ENCODE results near the gene UBE2I.
A peak's percentile ranks its signal among the peaks of the same experiment; 100 is the strongest.
"Not testable (repeated sequence)": the region's sequence is repeated elsewhere in the genome, so short reads cannot be mapped to it uniquely, and the experiment has no call there.

Gene UBE2I

GRCh38 chr16:1293921-1294656, 15.3 kb upstream of the UBE2I start:
- no peak for DNase-seq

GRCh38 chr16:1295465-1295864, 14.0 kb upstream of the UBE2I start:
- DNase-seq: no peak

DNA sequence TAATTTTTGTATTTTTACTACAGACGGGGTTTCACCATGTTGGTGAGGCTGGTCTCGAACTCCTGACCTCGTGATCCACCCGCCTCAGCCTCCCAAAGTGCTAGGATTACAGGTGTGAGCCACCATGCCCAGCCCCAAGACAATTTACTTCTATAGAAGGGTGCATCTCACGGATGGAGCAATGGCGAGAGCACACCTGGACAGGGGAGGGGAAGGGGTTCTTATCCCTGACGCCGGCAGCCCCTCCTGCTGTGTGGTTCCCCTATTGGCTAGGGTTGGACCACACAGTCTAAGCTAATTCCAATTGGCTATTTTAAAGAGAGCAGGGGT, 12.8 kb upstream of the UBE2I start:
- DNase-seq: not testable (repeated sequence)

DNA sequence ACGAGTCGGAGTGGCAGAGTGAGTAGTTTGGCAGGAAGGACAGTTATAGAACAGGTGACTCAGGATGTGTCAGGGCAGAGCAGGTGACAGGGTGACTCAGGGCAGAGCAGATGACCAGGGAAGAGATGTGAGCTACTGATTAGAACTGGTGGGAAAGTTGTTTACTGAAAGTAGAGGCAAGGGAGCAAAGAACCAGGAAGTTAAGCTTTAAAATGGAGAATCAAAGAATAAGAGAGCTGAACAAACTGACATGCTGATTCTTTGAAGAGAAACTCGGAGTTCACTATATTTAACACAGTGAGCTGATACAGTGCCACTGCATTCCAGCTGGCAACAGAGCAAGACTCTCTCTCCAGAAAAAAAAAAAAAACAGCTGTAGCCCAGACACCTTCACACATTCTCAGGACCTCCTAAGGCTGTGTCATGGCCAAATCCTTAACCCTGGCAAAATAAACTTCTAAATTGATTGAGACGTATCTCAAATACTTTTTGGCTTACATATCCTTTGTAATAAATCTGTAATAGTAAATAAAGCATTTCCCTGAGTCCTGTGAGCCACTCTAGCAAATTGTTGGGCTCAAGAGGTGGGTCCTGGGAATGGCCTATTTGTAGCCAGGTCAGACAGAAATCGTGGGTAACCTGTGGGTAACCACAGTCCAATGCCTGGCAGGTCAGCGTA, 12.3 kb upstream of the UBE2I start:
- DNase-seq: no peak

GRCh38 chr16:1298406-1298805, 11.0 kb upstream of the UBE2I start:
- no peak for DNase-seq

- no peak for DNase-seq
Observed at GRCh38 chr16:1299012-1299867, 10.2 kb upstream of the UBE2I start.

DNA sequence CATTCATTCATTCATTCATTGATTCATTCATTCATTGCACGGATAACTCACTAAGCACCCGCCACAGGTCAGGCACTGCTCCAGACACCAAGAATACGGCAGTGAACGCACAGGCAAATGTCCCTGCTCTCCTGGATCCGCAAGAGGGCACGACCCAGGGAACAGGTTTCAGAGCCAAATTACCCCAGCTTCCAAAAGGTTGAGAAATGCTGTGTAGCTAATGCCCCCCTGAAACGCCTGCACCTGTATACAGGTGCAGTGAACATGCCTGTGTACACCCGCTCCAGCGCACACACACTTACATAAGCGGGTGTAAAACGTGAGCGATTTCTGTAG, 9.6 kb upstream of the UBE2I start:
- DNase-seq: no peak

DNA sequence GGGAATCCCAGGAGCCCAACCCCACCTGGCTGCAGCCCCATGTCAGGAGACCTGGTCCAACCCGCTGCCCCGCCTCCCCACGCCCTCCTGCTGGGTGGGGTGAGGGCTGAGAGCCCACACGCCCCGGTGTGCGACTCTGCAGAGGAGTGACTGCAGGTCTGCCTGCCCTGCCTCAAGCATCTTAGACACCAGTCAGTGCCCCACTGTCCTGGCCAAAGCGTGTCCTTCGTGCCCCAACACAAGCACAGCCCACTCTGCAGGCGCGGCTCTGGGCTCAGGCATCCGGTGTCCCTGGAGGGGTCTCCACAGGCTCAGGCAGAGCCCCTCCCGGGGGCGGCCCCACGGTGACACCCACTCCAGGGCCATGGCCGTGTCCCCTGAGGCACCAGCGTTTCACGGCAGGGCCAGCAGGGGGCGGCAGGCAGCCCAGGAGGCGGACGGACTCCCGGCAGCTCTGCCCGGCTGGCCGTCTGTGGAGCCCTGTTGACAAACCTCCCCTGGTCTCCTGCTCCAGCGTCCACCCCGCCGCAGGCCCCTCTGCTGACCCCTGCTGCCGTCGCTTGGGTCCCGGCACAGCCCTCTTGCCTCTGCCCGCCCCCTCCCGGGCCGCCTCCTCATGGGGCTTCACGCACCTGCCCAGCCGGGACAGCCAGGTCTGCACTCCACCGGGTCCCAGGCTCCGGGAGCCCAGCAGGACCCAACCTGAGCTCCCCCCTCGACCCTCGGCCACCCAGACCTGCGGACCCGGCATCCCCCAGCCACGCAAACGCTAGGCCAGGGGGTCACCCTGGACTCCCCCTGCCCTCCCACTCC, 8.6 kb upstream of the UBE2I start:
- peak; percentile 67 for DNase-seq

DNA sequence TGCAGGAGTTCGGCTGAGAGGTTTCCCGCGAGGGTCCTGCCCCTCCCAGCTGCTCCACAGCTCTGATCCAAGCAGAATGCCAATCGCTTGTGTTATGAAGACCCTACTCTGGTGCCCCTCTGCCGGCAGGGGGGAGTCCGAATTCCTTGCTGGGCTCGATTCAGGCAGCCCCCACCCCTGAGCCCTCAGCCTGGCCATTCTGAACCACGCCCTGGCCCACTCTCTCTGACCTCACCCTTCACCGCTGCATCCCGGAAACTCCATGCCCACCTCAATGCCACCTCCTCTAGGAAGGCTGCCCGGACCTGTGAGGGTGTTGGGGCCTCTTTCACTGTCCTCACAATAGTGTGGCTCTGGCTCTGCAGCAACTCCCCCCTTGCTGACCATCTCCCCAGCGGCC, 7.9 kb upstream of the UBE2I start:
- DNase-seq: no peak

GRCh38 chr16:1305823-1306222, 3.6 kb upstream of the UBE2I start:
- DNase-seq: no peak

- DNase-seq: no peak
Observed at GRCh38 chr16:1306334-1306733, 3.1 kb upstream of the UBE2I start.

DNA sequence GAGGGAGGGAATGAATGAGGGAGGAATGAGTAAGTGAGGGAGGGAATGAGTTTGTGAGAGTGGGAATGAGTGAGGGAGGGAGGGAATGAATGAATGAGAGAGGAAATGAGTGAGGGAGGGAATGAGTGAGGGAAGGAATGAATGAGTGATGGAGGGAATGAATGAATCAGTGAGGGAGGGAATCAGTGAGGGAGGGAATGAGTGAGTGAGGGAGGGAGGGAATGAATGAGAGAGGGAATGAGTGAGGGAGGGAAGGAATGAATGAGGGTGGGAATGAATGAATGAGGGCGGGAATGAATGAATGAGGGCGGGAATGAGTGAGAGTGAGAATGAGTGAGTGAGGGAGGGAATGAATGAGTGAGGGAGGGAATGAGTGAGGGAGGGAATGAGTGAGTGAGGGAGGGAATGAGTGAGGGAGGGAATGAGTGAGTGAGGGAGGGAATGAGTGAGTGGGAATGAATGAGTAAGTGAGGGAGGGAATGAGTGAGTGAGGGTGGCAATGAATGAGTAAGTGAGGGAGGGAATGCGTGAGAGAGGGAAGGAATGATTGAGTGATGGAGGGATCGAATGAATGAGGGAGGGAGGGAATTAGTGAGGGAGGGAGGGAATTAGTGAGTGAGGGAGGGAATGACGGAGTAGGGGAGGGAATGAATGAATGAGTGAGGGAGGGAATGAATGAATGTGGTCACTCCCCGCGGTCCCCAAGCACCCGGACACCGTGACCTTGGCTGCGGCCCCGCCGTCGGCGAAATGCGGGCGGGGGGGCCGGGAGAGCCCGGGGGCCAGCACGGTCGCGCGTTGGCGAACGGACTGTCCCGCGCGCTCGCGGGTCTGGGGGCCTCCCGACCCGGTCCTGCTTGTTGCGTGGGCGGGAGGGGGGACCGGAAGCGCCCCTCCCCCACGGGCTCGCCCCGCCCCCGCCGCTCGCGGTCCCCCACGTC, 1.1 kb upstream of the UBE2I start:
- DNase-seq: no peak

- peak; percentile 57 for DNase-seq
Observed at GRCh38 chr16:1309888-1310831, 724 bp downstream of the UBE2I start.

DNA sequence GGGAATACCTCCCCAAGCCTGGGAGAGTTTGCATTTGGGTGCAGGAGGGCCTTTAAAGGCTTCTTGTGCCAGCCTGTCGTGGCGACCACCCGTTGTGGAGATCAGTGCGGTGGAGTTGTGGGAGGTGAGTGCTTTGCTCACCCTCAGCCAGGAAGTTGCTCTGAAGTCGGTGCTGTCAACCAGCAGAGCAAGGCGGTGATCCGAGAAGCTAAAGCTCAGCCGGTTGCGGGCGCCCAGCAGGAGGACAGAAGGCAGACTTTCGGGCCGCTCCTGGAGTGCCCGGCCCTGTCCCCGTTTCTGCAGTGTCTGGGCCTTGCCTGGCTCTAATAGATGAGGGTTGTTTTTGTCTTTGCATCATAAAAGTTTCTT, 1.4 kb downstream of the UBE2I start:
- DNase-seq: no peak

- no peak for DNase-seq
Observed at GRCh38 chr16:1311212-1311737, 1.8 kb downstream of the UBE2I start.

DNA sequence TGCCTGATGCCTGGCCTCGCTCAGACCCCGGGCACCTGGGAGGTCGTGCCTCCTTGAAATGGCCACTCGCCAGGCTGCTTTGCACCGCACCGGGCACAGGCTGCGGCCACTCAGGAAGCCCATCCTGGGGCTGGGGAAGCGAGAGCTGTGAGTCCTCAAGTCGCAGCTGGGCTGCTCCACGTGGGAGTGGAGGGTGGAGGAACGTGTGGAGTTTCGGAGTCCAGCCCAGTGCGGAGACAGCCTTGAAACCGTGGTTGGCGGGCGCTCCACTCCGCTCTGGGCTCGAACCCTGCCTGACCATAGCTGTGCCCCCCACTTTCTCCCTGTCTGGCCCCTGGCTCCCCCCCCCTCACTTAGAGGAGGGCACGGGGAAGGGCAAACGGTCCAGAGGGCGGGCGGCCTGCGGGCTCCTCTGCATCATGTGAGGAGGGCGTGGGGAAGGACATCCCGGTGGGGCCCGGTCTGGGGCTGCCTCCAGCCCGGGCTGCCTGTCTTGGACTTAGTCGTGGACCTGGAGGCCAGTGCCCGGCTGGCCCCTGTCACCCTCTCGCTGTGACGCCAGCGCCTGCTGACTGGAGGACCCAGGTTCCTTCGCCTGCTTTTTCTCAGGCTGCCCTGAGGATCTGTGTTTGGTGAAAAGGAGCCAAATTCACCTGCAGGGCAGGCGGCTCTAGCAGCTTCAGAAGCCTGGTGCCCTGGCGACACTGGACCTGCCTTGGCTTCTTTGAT, 2.5 kb downstream of the UBE2I start:
- no peak for DNase-seq

- DNase-seq: no peak
Observed at GRCh38 chr16:1312467-1312816, 3.0 kb downstream of the UBE2I start.

DNA sequence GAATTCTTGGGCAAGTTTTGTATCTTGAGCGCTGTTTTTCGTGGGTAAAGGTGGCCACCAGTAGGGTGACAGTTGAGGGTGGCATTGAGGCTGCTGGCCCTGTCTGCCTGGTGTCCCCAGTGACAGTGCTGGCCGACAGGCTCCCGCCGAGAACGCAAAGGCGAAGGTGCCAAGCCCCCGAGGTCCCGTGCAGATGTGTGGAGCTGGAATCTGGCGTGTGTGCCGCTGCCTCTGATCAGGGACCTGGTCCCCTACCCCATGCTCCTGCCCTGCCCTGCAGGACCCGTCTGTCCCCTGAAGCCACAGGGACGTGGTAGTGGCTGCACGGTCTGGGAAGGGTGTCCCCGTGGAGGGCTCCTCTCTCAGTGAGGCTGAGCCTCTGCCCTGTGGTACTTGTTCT, 3.5 kb downstream of the UBE2I start:
- no peak for DNase-seq

DNA sequence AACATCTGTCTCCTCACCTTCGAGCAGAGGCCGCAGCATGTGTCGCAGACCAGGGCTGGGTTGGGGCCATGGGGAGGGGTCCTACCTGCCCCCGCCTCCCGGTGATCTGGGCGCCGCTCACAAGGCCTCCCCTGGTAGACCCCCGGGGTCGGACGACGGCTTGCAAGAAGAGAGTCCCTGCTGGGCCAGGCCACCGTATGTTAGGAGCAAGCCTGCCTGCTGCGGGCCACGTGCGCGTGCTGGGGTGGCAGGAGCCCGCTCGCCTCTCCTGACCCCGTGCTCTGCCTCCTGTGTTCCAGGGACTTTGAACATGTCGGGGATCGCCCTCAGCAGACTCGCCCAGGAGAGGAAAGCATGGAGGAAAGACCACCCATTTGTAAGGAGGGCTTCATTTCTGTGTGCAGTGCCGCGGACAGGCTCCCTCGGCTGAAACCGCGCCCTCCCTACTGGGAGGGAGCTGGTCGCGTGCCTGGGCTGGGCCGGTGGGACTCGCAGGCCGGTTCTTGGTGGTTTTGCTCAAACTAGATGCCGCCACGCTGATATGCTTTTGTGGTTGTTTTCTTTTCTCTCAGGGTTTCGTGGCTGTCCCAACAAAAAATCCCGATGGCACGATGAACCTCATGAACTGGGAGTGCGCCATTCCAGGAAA, 4.4 kb downstream of the UBE2I start:
- no peak for DNase-seq

Measured in T-helper 9 cell (primary cell).